Astrocyte (in vitro differentiated cells and primary cell): ENCODE measurements around the gene DEFB126. TPM values are rescaled to one million over a fixed set of nuclear protein-coding genes. Genes with fewer than 3 reads are reported as not detected.

ENCODE experiments used
- DNase-seq: peaks from one replicate; pipeline ENCODE4 v3.0.0-alpha.2; 2010; ENCODE audit warnings: low read depth
- FAIRE-seq: peaks from 2 replicates; lab custom pipeline; 2011; peaks lifted over from hg19 to GRCh38; lab: Jason Lieb, UNC
- H2AFZ ChIP-seq: 2 replicates; pipeline ENCODE4 v1.6.0; 2012; ENCODE audit warnings: low read depth, low read length, inconsistent platforms
- H3K27ac ChIP-seq: 2 replicates; pipeline ENCODE4 v1.5.1; 2011; ENCODE audit warnings: low read depth, low read length, inconsistent platforms
- H3K27me3 ChIP-seq: 2 replicates; pipeline ENCODE4 v1.6.0; 2011; ENCODE audit warnings: low read length, inconsistent platforms; ENCODE audit not compliant: insufficient read depth
- H3K36me3 ChIP-seq: 2 replicates; pipeline ENCODE4 v1.5.1; 2011; ENCODE audit warnings: low read length, inconsistent platforms; ENCODE audit not compliant: insufficient read depth
- H3K4me1 ChIP-seq: 2 replicates; pipeline ENCODE4 v1.5.1; 2011; ENCODE audit warnings: low read length, inconsistent platforms; ENCODE audit not compliant: insufficient read depth
- H3K4me2 ChIP-seq: 2 replicates; pipeline ENCODE4 v1.6.0; 2012; ENCODE audit warnings: low read length, inconsistent platforms
- H3K4me3 ChIP-seq: 2 replicates; pipeline ENCODE4 v1.5.1; 2011; ENCODE audit warnings: low read depth, mild to moderate bottlenecking, low read length, inconsistent platforms; ENCODE audit not compliant: insufficient read depth
- H3K79me2 ChIP-seq: 2 replicates; pipeline ENCODE4 v1.6.0; 2012; ENCODE audit warnings: mild to moderate bottlenecking, low read length, inconsistent platforms; ENCODE audit not compliant: insufficient read depth
- H3K9ac ChIP-seq: 2 replicates; pipeline ENCODE4 v1.6.0; 2012; ENCODE audit warnings: mild to moderate bottlenecking, low read length, inconsistent platforms
- H3K9me3 ChIP-seq: 2 replicates; pipeline ENCODE4 v1.5.1; 2012; ENCODE audit warnings: low read depth, mild to moderate bottlenecking, low read length, inconsistent platforms; ENCODE audit not compliant: insufficient read depth
- H4K20me1 ChIP-seq: 2 replicates; pipeline ENCODE4 v1.6.0; 2012; ENCODE audit warnings: low read length, inconsistent platforms; ENCODE audit not compliant: insufficient read depth
- H3K27ac Mint-ChIP-seq: one replicate; pipeline ENCODE4 v1.8.0; 2021; ENCODE audit warnings: mild to moderate bottlenecking, mixed read lengths; ENCODE audit not compliant: unreplicated experiment
- H3K27me3 Mint-ChIP-seq: one replicate; pipeline ENCODE4 v1.8.0; 2021; ENCODE audit warnings: low read depth, mixed read lengths; ENCODE audit not compliant: unreplicated experiment
- H3K36me3 Mint-ChIP-seq: one replicate; pipeline ENCODE4 v1.8.0; 2021; ENCODE audit warnings: low read depth, mixed read lengths; ENCODE audit not compliant: unreplicated experiment
- H3K4me1 Mint-ChIP-seq: one replicate; pipeline ENCODE4 v1.8.0; 2021; ENCODE audit warnings: low read depth, mixed read lengths; ENCODE audit not compliant: unreplicated experiment
- H3K4me3 Mint-ChIP-seq: one replicate; pipeline ENCODE4 v1.8.0; 2021; ENCODE audit warnings: mild to moderate bottlenecking, moderate library complexity, mixed read lengths; ENCODE audit not compliant: unreplicated experiment
- H3K9me3 Mint-ChIP-seq: one replicate; pipeline ENCODE4 v1.8.0; 2021; ENCODE audit warnings: mild to moderate bottlenecking, mixed read lengths; ENCODE audit not compliant: unreplicated experiment
- EZH2 ChIP-seq: IDR thresholded peaks from 2 replicates; pipeline ENCODE4 v1.6.1; 2012; ENCODE audit warnings: mild to moderate bottlenecking, low read length, inconsistent platforms; ENCODE audit not compliant: insufficient read depth
- total RNA-seq: library from RNA; stranded (reverse); gene quantifications from 2 replicates; pipeline ENCODE4 v1.2.1, GENCODE V29; 2021
- TF ChIP-seq, protein P1 (sequence below): IDR thresholded peaks from 2 replicates; pipeline ENCODE4 v1.5.1; 2011; ENCODE audit warnings: low read depth, mild to moderate bottlenecking, inconsistent platforms, low read length, moderate library complexity; ENCODE audit not compliant: insufficient read depth

The DEFB126 gene
- total RNA-seq, 1 donor from 2014 or later = not detected

DNA sequence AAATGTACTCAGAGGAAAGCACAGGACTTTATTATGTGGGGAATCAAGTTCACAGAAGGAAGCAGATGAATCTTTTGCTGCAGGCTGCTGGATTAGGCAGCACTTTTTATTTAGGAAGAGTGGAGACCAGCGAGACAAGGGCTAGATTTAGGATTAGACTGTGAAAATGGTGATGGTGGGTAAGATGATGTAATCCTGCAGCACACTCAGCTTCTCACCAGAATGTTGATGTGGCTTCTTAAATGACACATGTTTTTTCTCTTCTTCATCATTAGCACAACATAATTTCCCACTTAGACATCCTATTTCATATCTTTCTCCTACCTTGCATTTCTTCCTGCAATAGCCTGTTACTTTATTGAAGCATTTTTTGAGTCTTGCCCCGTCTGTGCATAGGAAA is 45.3 kb downstream of the DEFB126 start:
- no peaks in the 10 kb centered on the region for H3K9me3 ChIP-seq
- Mint-ChIP-seq H3K4me1 (no peaks in the 10 kb centered on the region), H3K36me3 (no peaks in the 10 kb centered on the region), H3K9me3 (peaks cover 19% of the 10 kb centered on the region), H3K27me3 (peaks cover 21% of the 10 kb centered on the region), H3K27ac (no peak overlapping the region), H3K4me3 (no peak overlapping the region)
- no peak overlapping the region for H3K4me2 ChIP-seq
- no peak overlapping the region for H2AFZ ChIP-seq
- H3K9ac ChIP-seq = no peak overlapping the region
- H3K27ac ChIP-seq = no peak overlapping the region
- no peaks in the 10 kb centered on the region for H3K79me2 ChIP-seq
- no peaks in the 10 kb centered on the region for H3K27me3 ChIP-seq
- FAIRE-seq = no peak
- no peaks in the 10 kb centered on the region for H4K20me1 ChIP-seq
- H3K36me3 ChIP-seq = no peaks in the 10 kb centered on the region
- no peak for TF ChIP-seq EZH2
- TF ChIP-seq, protein P1, sequence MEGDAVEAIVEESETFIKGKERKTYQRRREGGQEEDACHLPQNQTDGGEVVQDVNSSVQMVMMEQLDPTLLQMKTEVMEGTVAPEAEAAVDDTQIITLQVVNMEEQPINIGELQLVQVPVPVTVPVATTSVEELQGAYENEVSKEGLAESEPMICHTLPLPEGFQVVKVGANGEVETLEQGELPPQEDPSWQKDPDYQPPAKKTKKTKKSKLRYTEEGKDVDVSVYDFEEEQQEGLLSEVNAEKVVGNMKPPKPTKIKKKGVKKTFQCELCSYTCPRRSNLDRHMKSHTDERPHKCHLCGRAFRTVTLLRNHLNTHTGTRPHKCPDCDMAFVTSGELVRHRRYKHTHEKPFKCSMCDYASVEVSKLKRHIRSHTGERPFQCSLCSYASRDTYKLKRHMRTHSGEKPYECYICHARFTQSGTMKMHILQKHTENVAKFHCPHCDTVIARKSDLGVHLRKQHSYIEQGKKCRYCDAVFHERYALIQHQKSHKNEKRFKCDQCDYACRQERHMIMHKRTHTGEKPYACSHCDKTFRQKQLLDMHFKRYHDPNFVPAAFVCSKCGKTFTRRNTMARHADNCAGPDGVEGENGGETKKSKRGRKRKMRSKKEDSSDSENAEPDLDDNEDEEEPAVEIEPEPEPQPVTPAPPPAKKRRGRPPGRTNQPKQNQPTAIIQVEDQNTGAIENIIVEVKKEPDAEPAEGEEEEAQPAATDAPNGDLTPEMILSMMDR = no peak
- no peak for DNase-seq
- H3K4me1 ChIP-seq = no peaks in the 10 kb centered on the region
- no peak overlapping the region for H3K4me3 ChIP-seq

DNA sequence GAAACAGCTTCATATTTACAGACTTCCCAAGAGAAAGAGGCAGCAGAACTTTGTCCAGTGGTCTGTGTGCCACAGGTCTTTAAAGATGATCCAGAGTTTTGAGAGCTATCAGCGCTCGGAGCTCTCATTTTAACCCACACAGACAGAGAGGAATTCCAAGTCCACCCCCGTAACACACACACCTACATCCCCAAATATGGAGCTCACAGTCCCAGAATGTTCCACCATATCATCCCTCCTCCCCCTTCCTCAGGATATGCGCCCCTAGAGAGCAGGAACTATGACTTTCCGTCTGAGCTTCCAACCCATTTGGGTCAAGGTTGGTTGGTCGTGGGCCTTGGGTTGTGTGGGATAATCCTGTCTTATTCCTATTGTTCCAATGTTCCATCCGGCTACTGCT is 47.2 kb downstream of the DEFB126 start, which contains the start of gene DEFB128:
Gene DEFB128, minus strand, starts transcription at position 101 of the 400 bp plus-strand sequence. Its CDS starts 88 bp downstream, at position 13.
- H3K9me3 ChIP-seq = no peaks in the 10 kb centered on the region
- H3K27ac ChIP-seq = no peak within 1 kb of the TSS
- Mint-ChIP-seq H3K9me3 (peaks cover 14% of the 10 kb centered on the region), H3K27ac (no peak within 1 kb of the TSS), H3K27me3 (peaks cover 26% of the 10 kb centered on the region), H3K36me3 (no peaks in the 10 kb centered on the region), H3K4me1 (no peaks in the 10 kb centered on the region), H3K4me3 (no peak within 1 kb of the TSS)
- H3K36me3 ChIP-seq = no peaks in the 10 kb centered on the region
- FAIRE-seq = no peak
- H3K4me3 ChIP-seq = no peak within 1 kb of the TSS
- H2AFZ ChIP-seq = no peak within 1 kb of the TSS
- H3K27me3 ChIP-seq = no peaks in the 10 kb centered on the region
- no peak within 1 kb of the TSS for H3K9ac ChIP-seq
- H3K4me2 ChIP-seq = no peak within 1 kb of the TSS
- H3K4me1 ChIP-seq = no peaks in the 10 kb centered on the region
- no peaks in the 10 kb centered on the region for H4K20me1 ChIP-seq
- TF ChIP-seq, protein P1 = no peak
- no peak for TF ChIP-seq EZH2
- no peaks in the 10 kb centered on the region for H3K79me2 ChIP-seq
- no peak for DNase-seq

Other genes starting within 250 kb of the DEFB126 start
- not detected in 2 replicates for gene DEFB125, start 54.9 kb upstream of the DEFB126 start, total RNA-seq
- not detected in 2 replicates for gene DEFB127, start 14.9 kb downstream of the DEFB126 start, total RNA-seq
- gene DEFB128, start 47.1 kb downstream of the DEFB126 start, total RNA-seq = not detected in 2 replicates
- not detected in 2 replicates for gene DEFB129, start 84.7 kb downstream of the DEFB126 start, total RNA-seq
- not detected in 2 replicates for gene DEFB132, start 115.1 kb downstream of the DEFB126 start, total RNA-seq
- 10.1 and 10.7 TPM in 2 replicates for gene C20orf96, start 148.2 kb downstream of the DEFB126 start, total RNA-seq
- 18.6 and 20.2 TPM in 2 replicates for gene ZCCHC3, start 155.0 kb downstream of the DEFB126 start, total RNA-seq
- 43.4 and 45.1 TPM in 2 replicates for gene SOX12, start 183.0 kb downstream of the DEFB126 start, total RNA-seq
- gene NRSN2, start 204.5 kb downstream of the DEFB126 start, total RNA-seq = 57.8 and 64.0 TPM in 2 replicates
- 33.0 and 36.9 TPM in 2 replicates for gene TRIB3, start 238.2 kb downstream of the DEFB126 start, total RNA-seq